Hematopoietic multipotent progenitor cell treated with erythropoietin and hydrocortisone succinate and interleukin-3 and kit ligand, for 8 days (in vitro differentiated cells): ENCODE measurements around the gene IFT122.

Experiments used
- DNase-seq: peaks from one replicate; pipeline ENCODE4 v3.0.0-alpha.2; 2015

The IFT122 gene

GRCh38 chr3:129442486-129442885 is 2.5 kb downstream of the IFT122 start:
- no peak for DNase-seq

GRCh38 chr3:129442947-129443346 is 2.9 kb downstream of the IFT122 start:
- no peak for DNase-seq

- DNase-seq = no peak
These were observed 5.4 kb downstream of the IFT122 start for GRCh38 chr3:129445471-129445870.

- DNase-seq = no peak
These were observed 6.9 kb downstream of the IFT122 start for GRCh38 chr3:129446926-129447325.

GRCh38 chr3:129448186-129448895 is 8.3 kb downstream of the IFT122 start:
- no peak for DNase-seq

GRCh38 chr3:129449279-129450115 is 9.5 kb downstream of the IFT122 start:
- no peak for DNase-seq

GRCh38 chr3:129453732-129454131 is 13.7 kb downstream of the IFT122 start:
- no peak for DNase-seq

- no peak for DNase-seq
These were observed 20.1 kb downstream of the IFT122 start for GRCh38 chr3:129460155-129460554.

- DNase-seq = peak; percentile 25
These were observed 20.5 kb downstream of the IFT122 start for GRCh38 chr3:129460572-129460971.

GRCh38 chr3:129461022-129461421 is 21.0 kb downstream of the IFT122 start:
- peak; percentile 52 for DNase-seq

GRCh38 chr3:129461461-129462146 is 21.6 kb downstream of the IFT122 start:
- DNase-seq = peak; percentile 99

GRCh38 chr3:129462361-129462968 is 22.4 kb downstream of the IFT122 start:
- DNase-seq = peak; percentile 51

GRCh38 chr3:129463094-129463493 is 23.1 kb downstream of the IFT122 start:
- DNase-seq = no peak

- no peak for DNase-seq
These were observed 23.7 kb downstream of the IFT122 start for GRCh38 chr3:129463716-129464115.

- DNase-seq = no peak
These were observed 27.9 kb downstream of the IFT122 start for GRCh38 chr3:129467932-129468331.

GRCh38 chr3:129469026-129469425 is 29.0 kb downstream of the IFT122 start:
- no peak for DNase-seq

- no peak for DNase-seq
These were observed 30.8 kb downstream of the IFT122 start for GRCh38 chr3:129470861-129471260.

GRCh38 chr3:129473067-129473768 is 33.2 kb downstream of the IFT122 start:
- DNase-seq = no peak

GRCh38 chr3:129473769-129474152 is 33.7 kb downstream of the IFT122 start:
- no peak for DNase-seq

GRCh38 chr3:129474984-129475804 is 35.2 kb downstream of the IFT122 start:
- DNase-seq = no peak

GRCh38 chr3:129475863-129476262 is 35.8 kb downstream of the IFT122 start:
- no peak for DNase-seq

GRCh38 chr3:129476586-129476985 is 36.6 kb downstream of the IFT122 start:
- DNase-seq = no peak
